Measurements from ENCODE around the gene RGS7. TPM values are rescaled to one million over a fixed set of nuclear protein-coding genes. Genes with fewer than 3 reads are reported as not detected.

Gene RGS7
- total and polyA plus RNA-seq, 7 experiments from 2014 or later = not detected

- Histone ChIP-seq H3K4me3 (ENCODE audit: low read length) (no peak overlapping the region), H3K27me3 (ENCODE audit: control insufficient read depth in 2 of 2, insufficient read depth in 2 of 2, low read length in 2 of 2) (peaks cover 0 to 4% of the 10 kb centered on the region in 2 donors), H3K36me3 (ENCODE audit: control insufficient read depth in 2 of 3, insufficient read depth in 3 of 3, low read length in 3 of 3) (no peaks in the 10 kb centered on the region), H3K4me1 (ENCODE audit: control insufficient read depth in 2 of 2, insufficient read depth in 2 of 2, low read length in 2 of 2) (no peaks in the 10 kb centered on the region), H3K9me3 (ENCODE audit: control insufficient read depth in 2 of 3, low read length in 3 of 3) (no peaks in the 10 kb centered on the region), H3K27ac (ENCODE audit: low read depth, low read length) (no peak overlapping the region)
- POLR2A ChIA-PET = no interaction called here
- ATAC-seq (peak; percentile 26), DNase-seq (no peak)
- peaks cover 0 to 13% (median 8%) of the 10 kb centered on the region in 7 donors for H3K4me1 Mint-ChIP-seq
- no peak overlapping the region for H3K27ac Mint-ChIP-seq
- H3K36me3 Mint-ChIP-seq = no peaks in the 10 kb centered on the region
- H3K9me3 Mint-ChIP-seq = peaks cover 0 to 12% (median 0%) of the 10 kb centered on the region in 11 donors
- CTCF ChIA-PET = no interaction called here
- H3K4me3 Mint-ChIP-seq = peak overlapping the region; percentile 27 to 70 (median 50)
- intact Hi-C loops (cut with micrococcal nuclease) = no loop called here
- peaks cover 44 to 65% (median 56%) of the 10 kb centered on the region in 5 donors for H3K27me3 Mint-ChIP-seq
Measured at GRCh38 chr1:241357366-241358340, 648 bp upstream of the RGS7 start.

DNA sequence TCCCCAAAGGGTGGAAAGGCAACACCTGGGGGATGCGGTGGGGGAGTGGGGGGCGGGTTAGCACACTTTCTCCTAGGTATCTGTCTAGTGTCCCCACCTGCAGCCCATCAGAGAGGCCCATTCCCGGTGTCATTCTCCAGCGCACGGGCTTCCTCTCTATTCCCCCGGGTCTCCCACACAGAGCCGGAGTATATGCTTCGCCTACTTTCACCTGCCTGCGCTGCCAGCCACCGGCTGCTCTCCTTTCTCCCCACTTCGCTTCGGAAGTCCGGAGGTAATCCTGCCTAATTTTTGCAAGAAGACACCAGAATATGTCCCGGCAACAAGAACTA, 852 bp downstream of the RGS7 start:
- DNase-seq (no peak), ATAC-seq (no peak)
- H3K4me3 Mint-ChIP-seq = peak overlapping the region in 9 of 10 donors; percentile 20 to 61 (median 44)
- H3K36me3 Mint-ChIP-seq = no peaks in the 10 kb centered on the region
- intact Hi-C loops (cut with micrococcal nuclease) = no loop called here
- Histone ChIP-seq H3K4me1 (ENCODE audit: control insufficient read depth in 2 of 2, insufficient read depth in 2 of 2, low read length in 2 of 2) (no peaks in the 10 kb centered on the region), H3K9me3 (ENCODE audit: control insufficient read depth in 2 of 3, low read length in 3 of 3) (no peaks in the 10 kb centered on the region), H3K4me3 (ENCODE audit: low read length) (no peak overlapping the region), H3K36me3 (ENCODE audit: control insufficient read depth in 2 of 3, insufficient read depth in 3 of 3, low read length in 3 of 3) (no peaks in the 10 kb centered on the region), H3K27ac (ENCODE audit: low read depth, low read length) (no peak overlapping the region), H3K27me3 (ENCODE audit: control insufficient read depth in 2 of 2, insufficient read depth in 2 of 2, low read length in 2 of 2) (peaks cover 0 to 4% of the 10 kb centered on the region in 2 donors)
- POLR2A ChIA-PET = no interaction called here
- CTCF ChIA-PET = no interaction called here
- peaks cover 0 to 13% (median 8%) of the 10 kb centered on the region in 7 donors for H3K4me1 Mint-ChIP-seq
- peaks cover 0 to 9% (median 0%) of the 10 kb centered on the region in 11 donors for H3K9me3 Mint-ChIP-seq
- peaks cover 44 to 63% (median 51%) of the 10 kb centered on the region in 5 donors for H3K27me3 Mint-ChIP-seq
- no peak overlapping the region for H3K27ac Mint-ChIP-seq

DNA sequence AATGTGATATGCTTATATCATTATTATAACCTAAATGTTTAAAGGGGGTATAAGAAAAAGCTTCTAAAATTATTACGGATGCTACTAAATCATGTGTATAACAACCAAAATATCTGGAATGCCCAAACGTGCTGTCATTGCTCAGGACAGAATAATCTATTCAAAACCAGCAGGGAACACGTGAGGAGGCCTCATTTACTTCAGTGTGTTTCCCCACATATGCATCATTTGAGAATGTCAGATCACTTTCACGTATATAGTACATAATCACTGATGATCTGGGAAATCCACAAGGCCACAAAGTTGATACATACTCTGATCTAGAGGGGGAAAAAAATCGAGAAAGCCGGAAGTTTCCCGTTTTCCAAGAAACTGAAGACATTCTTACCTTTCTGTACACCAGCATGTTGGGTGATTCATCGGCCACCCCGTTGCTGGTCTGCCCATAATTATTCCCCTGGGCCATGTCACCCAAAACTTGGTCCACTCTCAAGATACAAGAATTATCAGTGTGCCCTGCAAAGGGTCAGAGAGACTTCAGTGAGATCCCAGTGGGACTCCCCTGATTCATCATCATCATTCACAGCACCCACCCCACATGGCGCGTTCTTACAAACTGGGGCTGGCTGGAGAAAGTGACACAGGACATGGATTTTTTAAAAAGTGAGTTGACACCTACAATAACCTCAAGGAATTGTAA, 1.5 kb downstream of the RGS7 start:
- Histone ChIP-seq H3K27ac (ENCODE audit: low read depth, low read length) (no peak overlapping the region), H3K4me3 (ENCODE audit: low read length) (no peak overlapping the region), H3K27me3 (ENCODE audit: control insufficient read depth in 2 of 2, insufficient read depth in 2 of 2, low read length in 2 of 2) (peaks cover 0 to 4% of the 10 kb centered on the region in 2 donors), H3K4me1 (ENCODE audit: control insufficient read depth in 2 of 2, insufficient read depth in 2 of 2, low read length in 2 of 2) (no peaks in the 10 kb centered on the region), H3K9me3 (ENCODE audit: control insufficient read depth in 2 of 3, low read length in 3 of 3) (no peaks in the 10 kb centered on the region), H3K36me3 (ENCODE audit: control insufficient read depth in 2 of 3, insufficient read depth in 3 of 3, low read length in 3 of 3) (no peaks in the 10 kb centered on the region)
- no peak overlapping the region for H3K27ac Mint-ChIP-seq
- DNase-seq (no peak), ATAC-seq (no peak)
- peaks cover 0 to 13% (median 8%) of the 10 kb centered on the region in 7 donors for H3K4me1 Mint-ChIP-seq
- intact Hi-C loops (cut with micrococcal nuclease) = no loop called here
- peaks cover 0 to 7% (median 0%) of the 10 kb centered on the region in 11 donors for H3K9me3 Mint-ChIP-seq
- H3K36me3 Mint-ChIP-seq = no peaks in the 10 kb centered on the region
- H3K4me3 Mint-ChIP-seq = peak overlapping the region in 4 of 10 donors; percentile 19 to 23 (median 21)
- ChIA-PET POLR2A (no interaction called here), CTCF (no interaction called here)
- peaks cover 44 to 63% (median 48%) of the 10 kb centered on the region in 5 donors for H3K27me3 Mint-ChIP-seq

- H3K4me1 Mint-ChIP-seq = peaks cover 0 to 11% (median 4%) of the 10 kb centered on the region in 7 donors
- H3K36me3 ChIP-seq (ENCODE audit: control insufficient read depth in 2 of 3, insufficient read depth in 3 of 3, low read length in 3 of 3) = no peaks in the 10 kb centered on the region
- H3K4me3 Mint-ChIP-seq = no peak overlapping the region
- H3K27ac Mint-ChIP-seq = no peak overlapping the region
- CTCF ChIA-PET = no interaction called here
- POLR2A ChIA-PET = no interaction called here
- H3K27me3 ChIP-seq (ENCODE audit: control insufficient read depth in 2 of 2, insufficient read depth in 2 of 2, low read length in 2 of 2) = peaks cover 0 to 4% of the 10 kb centered on the region in 2 donors
- intact Hi-C loops (cut with micrococcal nuclease) = no loop called here
- ATAC-seq (no peak), DNase-seq (no peak)
- no peaks in the 10 kb centered on the region for H3K36me3 Mint-ChIP-seq
- H3K4me1 ChIP-seq (ENCODE audit: control insufficient read depth in 2 of 2, insufficient read depth in 2 of 2, low read length in 2 of 2) = no peaks in the 10 kb centered on the region
- no peak overlapping the region for H3K27ac ChIP-seq (ENCODE audit: low read depth, low read length)
- H3K4me3 ChIP-seq (ENCODE audit: low read length) = no peak overlapping the region
- H3K9me3 ChIP-seq (ENCODE audit: control insufficient read depth in 2 of 3, low read length in 3 of 3) = no peaks in the 10 kb centered on the region
- H3K27me3 Mint-ChIP-seq = peaks cover 21 to 42% (median 27%) of the 10 kb centered on the region in 5 donors
- H3K9me3 Mint-ChIP-seq = peaks cover 0 to 8% (median 0%) of the 10 kb centered on the region in 11 donors
Measured at GRCh38 chr1:241352401-241352800, 4.6 kb downstream of the RGS7 start.

DNA sequence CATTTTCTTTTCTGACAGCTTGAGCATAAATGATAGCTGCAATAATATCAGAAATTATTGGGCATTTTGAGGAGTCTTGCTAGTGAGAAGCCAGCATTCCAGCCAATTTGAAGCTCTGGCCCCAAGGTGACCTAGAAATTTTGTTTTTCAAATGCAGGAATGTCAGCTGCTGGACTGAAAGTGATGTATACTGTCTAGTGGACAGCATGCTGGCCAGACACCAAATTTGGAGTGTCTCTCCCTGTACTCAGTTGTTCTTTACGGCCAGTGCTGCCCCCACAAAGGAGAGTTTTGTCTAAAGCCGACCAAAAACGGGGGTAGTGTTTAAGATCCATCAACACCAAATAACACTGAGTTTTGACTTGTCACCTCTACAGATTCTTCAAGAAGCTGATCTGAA, 5.2 kb downstream of the RGS7 start:
- H3K27ac ChIP-seq (ENCODE audit: low read depth, low read length) = no peak overlapping the region
- no peaks in the 10 kb centered on the region for H3K9me3 ChIP-seq (ENCODE audit: control insufficient read depth in 2 of 3, low read length in 3 of 3)
- no peak overlapping the region for H3K4me3 ChIP-seq (ENCODE audit: low read length)
- peaks cover 0 to 11% (median 4%) of the 10 kb centered on the region in 7 donors for H3K4me1 Mint-ChIP-seq
- CTCF ChIA-PET = no interaction called here
- H3K36me3 ChIP-seq (ENCODE audit: control insufficient read depth in 2 of 3, insufficient read depth in 3 of 3, low read length in 3 of 3) = no peaks in the 10 kb centered on the region
- POLR2A ChIA-PET = no interaction called here
- intact Hi-C loops (cut with micrococcal nuclease) = no loop called here
- DNase-seq (no peak), ATAC-seq (no peak)
- peaks cover 19 to 42% (median 26%) of the 10 kb centered on the region in 5 donors for H3K27me3 Mint-ChIP-seq
- H3K9me3 Mint-ChIP-seq = peaks cover 0 to 8% (median 0%) of the 10 kb centered on the region in 11 donors
- no peak overlapping the region for H3K27ac Mint-ChIP-seq
- H3K4me1 ChIP-seq (ENCODE audit: control insufficient read depth in 2 of 2, insufficient read depth in 2 of 2, low read length in 2 of 2) = no peaks in the 10 kb centered on the region
- peaks cover 0 to 4% of the 10 kb centered on the region in 2 donors for H3K27me3 ChIP-seq (ENCODE audit: control insufficient read depth in 2 of 2, insufficient read depth in 2 of 2, low read length in 2 of 2)
- no peak overlapping the region for H3K4me3 Mint-ChIP-seq
- no peaks in the 10 kb centered on the region for H3K36me3 Mint-ChIP-seq

DNA sequence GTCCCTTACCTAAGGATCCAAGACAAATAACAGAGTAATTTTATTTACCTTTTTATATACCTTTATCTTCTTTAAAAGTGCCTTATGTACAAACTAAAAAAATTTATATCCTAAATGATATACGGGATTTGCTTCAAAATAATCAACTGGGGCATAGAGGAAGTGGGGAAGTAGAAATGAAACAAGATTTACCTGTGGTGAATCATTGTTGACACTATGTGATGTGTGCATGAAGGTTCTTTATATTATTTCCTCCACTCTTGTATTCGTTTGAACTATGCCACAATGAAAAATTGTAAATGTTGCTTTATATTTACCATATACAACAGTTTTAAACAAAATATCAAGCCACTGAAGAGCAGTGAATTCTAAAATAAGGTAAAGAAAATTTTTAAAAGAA, 13.0 kb downstream of the RGS7 start:
- Histone ChIP-seq H3K36me3 (ENCODE audit: control insufficient read depth in 2 of 3, insufficient read depth in 3 of 3, low read length in 3 of 3) (no peaks in the 10 kb centered on the region), H3K9me3 (ENCODE audit: control insufficient read depth in 2 of 3, low read length in 3 of 3) (no peaks in the 10 kb centered on the region), H3K4me1 (ENCODE audit: control insufficient read depth in 2 of 2, insufficient read depth in 2 of 2, low read length in 2 of 2) (no peaks in the 10 kb centered on the region), H3K4me3 (ENCODE audit: low read length) (no peak overlapping the region), H3K27ac (ENCODE audit: low read depth, low read length) (no peak overlapping the region), H3K27me3 (ENCODE audit: control insufficient read depth in 2 of 2, insufficient read depth in 2 of 2, low read length in 2 of 2) (no peaks in the 10 kb centered on the region)
- no peaks in the 10 kb centered on the region for H3K36me3 Mint-ChIP-seq
- intact Hi-C loops (cut with micrococcal nuclease) = no loop called here
- POLR2A ChIA-PET = no interaction called here
- H3K27ac Mint-ChIP-seq = no peak overlapping the region
- DNase-seq (no peak), ATAC-seq (no peak)
- H3K4me3 Mint-ChIP-seq = no peak overlapping the region
- no peaks in the 10 kb centered on the region for H3K4me1 Mint-ChIP-seq
- CTCF ChIA-PET = no interaction called here
- H3K9me3 Mint-ChIP-seq = peaks cover 0 to 9% (median 2%) of the 10 kb centered on the region in 11 donors
- peaks cover 0 to 11% (median 0%) of the 10 kb centered on the region in 5 donors for H3K27me3 Mint-ChIP-seq

All from naive thymus-derived CD4-positive, alpha-beta T cell (primary cell).